NCI-H82 (cell line): Measurements from ENCODE around the gene NOPCHAP1.

Experiments used
- DNase-seq: peaks from one replicate; lab custom pipeline; 2025; lab: John Stamatoyannopoulos, UW

NOPCHAP1 gene

GRCh38 chr12:105020241-105020962, 34.3 kb downstream of the NOPCHAP1 start:
- DNase-seq, result no peak

- DNase-seq, result no peak
These were observed 38.8 kb downstream of the NOPCHAP1 start for GRCh38 chr12:105024928-105025327.

DNA sequence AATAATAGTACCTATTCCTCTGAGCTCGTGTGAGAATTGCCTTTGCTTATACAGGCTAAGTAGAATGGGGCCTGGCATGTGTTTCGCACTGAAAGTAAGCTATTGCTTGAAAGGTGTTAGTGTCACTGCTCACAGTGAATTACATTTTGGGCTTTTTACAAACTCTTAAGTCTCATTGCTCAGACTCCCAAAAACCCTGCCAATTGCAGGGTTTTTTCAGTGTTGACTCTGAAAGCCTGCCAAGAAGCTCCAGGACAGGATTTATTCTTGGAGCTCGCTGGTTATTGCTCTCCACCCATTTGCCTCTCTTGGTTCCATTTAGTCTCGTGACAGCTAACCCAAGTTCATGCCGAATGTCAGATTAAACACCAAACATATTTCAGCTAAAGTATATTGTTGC, 39.8 kb downstream of the NOPCHAP1 start:
- DNase-seq, result no peak

DNA sequence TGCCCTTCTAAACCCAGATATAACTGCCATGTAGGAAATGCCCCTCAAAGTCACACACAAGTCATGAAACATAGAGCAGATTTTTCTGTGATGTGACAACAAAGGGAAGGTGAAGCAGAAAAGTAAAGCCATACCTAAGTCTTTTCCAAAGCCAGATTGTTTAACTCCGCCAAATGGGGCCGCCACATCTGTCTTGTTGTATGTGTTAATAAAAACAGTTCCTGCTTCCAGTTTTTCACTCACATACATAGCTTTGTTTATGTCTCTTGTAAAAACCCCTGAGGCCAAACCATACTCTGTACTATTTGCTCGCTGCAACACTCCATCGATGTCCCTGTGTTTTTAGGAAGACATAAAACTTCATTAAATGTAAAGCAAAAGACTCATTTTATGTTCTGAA, 40.3 kb downstream of the NOPCHAP1 start:
- DNase-seq, result no peak

DNA sequence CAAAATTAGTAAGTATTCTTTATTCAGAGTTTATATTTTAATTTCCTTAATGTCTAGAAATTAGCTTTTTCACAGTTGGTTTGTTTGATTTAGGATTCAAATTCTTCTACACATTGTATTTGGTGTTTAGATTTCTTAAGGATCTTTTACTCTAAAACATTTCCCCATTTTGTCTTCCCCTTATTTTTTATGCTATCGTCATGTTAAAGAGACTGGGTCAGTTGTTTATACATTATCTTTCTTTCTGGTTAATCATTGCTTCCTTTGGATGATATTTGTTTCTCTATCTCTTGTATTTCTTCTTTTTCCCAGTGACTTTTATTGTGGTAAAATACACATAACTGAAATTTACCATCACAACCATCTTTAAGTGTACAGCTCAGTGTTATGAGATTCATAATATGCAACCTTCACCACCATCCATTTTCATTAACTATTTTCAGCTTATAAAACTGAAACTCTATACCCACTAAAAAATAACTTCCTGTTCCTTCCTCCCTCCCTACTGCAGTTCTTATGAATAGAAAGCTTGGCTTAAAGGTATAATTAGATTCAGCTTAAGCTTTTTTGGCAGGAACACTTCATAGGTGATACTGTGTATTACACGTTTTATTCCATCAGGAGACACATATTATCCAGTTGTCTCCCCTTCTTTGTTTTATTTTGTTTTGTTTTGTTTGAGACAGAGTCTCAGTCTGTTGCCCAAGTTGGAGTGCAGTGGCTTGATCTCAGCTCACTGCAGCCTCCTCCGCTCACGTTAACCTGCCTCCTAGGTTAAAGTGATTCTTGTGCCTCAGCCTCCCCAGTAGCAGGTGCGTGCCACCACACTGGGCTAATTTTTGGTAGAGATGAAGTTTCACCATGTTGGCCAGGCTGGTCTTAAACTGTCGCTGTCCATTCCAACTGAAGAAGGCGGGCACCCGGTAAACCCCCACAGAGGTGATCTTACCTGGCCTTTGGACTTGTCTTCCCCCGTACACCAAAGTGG, 45.0 kb downstream of the NOPCHAP1 start:
- peak; percentile 30 for DNase-seq

DNA sequence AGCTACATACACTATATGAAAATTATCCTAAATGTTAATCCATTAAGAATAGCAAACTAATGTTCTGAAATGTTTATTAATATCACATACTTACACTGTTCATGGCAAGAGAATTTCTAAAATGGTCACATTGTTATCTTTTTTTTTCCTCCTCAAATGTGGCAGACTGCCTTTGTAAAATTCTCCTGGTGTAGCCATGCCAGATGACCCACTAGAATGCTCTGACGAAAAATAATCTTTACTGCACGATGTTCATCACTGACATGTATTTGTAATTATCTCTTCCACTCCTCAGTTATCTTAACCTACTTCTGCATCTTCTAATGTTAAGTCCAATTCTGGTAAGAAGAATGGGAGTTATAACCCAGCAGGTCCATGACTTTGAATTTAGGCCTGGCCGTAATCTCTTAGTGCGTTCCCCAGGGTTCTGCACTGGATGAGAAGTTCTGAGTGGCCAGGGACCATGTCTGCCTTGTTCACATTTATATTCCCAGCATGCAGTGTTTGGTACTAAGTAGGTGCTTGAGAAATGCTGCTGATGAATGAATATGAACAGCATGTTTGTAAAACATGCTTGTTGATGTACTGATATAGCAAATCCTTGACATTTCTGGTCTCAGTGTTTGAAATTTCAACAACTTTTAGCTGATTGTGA, 46.7 kb downstream of the NOPCHAP1 start:
- no peak for DNase-seq

GRCh38 chr12:105033851-105034250, 47.7 kb downstream of the NOPCHAP1 start:
- DNase-seq, result no peak
